ENCODE data around the gene CCT5.
A peak's percentile ranks its signal among the peaks of the same experiment; 100 is the strongest.
"Not testable (repeated sequence)": the region's sequence is repeated elsewhere in the genome, so short reads cannot be mapped to it uniquely, and the experiment has no call there.

Gene CCT5

DNA sequence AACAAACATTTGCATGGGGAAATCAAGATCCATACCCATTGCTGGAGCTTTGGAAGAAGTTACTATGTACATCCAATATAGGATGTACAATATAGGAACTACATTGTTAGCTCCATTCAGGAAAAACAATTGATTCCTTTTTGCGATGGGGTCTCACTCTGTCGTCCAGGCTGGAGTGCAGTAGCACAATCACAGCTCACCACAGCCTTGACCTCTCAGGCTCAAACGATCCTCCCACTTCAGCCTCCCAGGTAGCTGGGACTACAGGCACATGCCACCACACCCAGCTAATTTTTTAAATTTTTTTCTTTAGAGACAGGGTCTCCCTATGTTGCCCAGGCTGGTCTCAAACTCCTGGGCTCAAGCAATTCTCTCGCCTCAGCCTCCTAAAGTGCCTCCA is 2.9 kb upstream of the CCT5 start:
- DNase-seq, result not testable (repeated sequence)

DNA sequence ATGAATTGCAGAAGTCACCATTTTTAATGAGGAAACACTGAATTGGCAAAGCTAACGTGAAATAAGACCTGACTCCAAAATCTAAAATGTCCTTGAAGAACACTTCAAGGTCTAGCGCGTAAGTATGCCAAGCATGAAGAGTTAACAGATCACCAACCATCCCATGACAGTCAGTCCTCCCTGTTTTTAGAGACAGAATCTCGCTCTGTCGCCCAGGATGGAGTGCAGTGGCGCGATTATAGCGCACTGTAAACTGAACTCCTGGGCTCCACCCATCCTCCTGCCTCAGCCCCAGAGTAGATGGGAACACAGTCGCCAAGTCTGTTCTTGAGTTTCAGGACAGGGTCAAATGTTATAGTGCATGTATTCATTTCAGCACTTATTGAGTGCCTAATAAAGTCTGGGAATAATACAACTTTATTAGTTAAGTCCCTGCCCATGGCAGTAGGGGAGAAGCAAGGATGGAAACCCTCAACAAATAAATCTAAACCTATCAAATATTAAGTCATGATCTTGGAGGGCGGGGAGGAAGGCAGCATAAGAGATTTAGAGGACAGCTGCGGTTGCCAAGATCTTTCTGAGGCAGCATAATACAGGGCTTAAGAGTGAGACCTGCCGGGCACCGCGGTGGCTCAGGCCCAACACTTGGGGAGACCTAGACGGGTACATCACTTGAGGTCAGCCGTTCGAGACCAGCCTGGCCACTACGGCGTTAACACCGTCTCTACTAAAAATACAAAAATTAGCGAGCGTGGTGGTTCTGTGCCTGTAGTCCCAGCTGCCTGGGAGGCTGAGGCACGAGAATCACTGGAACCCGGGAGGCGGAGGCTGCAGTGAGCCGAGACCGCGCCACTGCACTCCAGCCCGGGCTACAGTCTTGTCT is 1.5 kb upstream of the CCT5 start:
- DNase-seq, result no peak

DNA sequence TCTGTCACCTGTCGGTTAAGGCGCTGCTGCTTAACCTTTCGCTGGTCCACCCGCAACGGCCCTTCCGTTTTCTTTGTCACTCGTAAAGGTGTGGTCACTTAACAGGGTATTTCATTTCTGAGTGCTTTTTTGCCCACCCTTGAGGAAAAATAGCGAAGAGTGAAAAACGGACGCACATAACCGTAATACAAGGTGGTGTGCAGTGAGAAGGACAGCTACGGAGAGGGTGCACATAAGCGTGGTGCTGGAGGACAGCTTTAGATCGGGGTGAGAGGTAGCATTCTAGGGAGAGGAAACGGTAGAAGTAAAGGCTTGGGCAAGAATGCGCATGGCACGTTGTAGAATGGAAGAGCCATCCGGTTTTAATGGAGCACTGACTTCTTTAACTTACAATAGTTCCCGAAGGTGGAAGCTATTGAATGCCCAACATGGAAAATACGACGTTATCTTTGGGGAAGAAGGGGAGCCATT is 761 bp downstream of the CCT5 start:
- peak; percentile 5 for DNase-seq

DNA sequence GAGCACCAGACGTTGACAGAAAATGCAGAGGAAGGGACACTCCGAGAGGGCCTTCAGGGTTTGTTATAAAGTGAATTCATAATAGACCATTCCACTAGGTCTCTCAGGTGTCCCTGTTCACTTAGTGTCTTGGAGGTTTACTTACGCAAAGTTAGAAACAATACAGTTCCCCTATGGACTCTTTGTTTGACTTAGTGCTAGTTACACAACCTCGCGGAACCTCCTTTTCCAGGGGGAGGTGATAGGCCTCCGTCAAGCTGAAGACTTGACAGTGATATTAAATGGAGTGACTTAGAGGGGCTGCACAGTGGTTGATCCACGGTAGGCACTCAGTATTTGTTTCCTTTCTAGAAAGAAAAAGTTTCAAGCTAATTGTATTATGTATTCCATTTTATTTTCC is 1.3 kb downstream of the CCT5 start:
- DNase-seq, result no peak

DNA sequence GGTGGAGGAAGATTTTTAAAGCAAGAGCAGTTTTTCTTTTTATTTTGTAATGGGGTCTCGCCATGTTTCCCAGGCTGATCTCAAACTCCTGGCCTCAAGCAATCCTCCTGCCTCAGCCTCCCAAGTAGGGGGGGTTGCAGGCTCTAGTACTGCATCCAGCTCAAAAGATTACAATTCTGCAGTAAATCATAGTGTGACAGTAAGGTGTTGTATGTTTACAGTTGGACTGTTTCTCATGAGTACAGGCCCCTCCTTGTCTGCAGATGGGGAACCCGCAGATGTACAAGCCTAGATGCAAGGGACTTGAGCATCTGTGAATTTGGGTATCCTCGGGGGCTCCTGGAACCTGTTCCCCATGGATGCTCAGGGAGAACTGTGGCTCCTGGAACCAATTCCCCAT is 3.3 kb downstream of the CCT5 start:
- DNase-seq, result no peak

DNA sequence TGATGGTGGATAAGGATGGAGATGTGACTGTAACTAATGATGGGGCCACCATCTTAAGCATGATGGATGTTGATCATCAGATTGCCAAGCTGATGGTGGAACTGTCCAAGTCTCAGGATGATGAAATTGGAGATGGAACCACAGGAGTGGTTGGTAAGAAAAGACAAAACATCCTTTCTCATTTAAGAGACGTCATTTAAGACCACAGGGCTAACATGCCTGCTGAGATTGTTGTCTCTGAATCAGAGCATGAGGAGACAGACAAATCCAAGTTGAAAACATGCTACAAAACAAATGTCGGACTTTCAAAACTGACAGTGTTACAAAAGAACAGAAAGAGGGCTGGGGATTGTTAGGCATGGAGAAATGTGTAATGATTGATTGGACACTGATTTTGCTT is 4.6 kb downstream of the CCT5 start:
- DNase-seq, result no peak

DNA sequence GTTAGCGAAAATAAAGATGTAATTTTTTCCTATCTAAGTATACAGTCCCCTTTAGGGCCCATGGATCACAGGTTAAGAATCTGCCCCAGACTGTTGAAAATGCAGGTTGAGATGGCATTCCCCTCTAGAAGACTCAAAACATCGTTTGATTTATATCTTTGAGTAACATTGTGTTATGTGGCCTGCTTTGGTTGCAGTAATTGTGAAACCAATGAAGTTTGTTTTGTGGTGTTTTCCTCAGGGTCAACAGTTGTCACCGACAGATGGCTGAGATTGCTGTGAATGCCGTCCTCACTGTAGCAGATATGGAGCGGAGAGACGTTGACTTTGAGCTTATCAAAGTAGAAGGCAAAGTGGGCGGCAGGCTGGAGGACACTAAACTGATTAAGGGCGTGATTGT is 7.8 kb downstream of the CCT5 start:
- no peak for DNase-seq

DNA sequence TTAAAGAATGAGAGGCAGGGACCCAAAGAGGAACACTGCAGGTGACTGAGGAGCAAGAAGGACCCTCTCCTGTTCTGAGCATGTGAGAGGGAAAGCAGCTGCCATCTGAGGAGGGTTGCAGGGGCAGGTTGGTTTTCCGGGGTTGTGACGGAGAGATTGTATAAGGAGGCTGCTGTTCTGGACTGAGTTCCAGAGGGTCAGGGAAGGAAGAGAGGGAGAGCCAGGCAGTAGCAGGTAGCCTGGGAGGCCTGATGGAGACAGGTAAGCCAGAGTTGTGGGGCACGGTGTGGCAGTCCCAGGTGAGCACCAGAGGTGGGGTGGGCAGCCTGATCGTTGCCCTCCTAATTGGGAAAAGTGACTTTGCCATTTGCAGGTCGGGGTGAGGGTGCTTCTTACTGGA is 9.8 kb downstream of the CCT5 start:
- DNase-seq, result no peak

DNA sequence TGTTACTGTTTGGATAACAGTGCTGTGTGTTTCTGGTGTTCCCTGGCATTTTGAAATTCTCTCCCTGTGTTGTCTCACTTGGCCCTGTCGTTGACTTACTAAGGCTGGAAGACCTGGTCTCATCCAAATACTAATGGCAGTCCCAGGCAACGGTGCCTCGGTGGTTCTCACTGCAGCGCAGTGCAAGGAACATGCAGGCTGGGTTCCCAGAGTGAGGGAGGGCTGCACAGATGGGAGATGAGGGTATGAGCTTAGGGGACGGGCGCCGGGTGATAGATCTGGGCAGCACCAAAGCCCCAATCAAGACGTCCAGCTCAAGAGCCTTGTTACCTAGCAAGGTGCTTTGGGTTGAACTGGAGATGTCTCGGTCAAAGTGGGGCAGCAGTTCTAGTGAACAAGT is 11.0 kb downstream of the CCT5 start:
- DNase-seq, result no peak

DNA sequence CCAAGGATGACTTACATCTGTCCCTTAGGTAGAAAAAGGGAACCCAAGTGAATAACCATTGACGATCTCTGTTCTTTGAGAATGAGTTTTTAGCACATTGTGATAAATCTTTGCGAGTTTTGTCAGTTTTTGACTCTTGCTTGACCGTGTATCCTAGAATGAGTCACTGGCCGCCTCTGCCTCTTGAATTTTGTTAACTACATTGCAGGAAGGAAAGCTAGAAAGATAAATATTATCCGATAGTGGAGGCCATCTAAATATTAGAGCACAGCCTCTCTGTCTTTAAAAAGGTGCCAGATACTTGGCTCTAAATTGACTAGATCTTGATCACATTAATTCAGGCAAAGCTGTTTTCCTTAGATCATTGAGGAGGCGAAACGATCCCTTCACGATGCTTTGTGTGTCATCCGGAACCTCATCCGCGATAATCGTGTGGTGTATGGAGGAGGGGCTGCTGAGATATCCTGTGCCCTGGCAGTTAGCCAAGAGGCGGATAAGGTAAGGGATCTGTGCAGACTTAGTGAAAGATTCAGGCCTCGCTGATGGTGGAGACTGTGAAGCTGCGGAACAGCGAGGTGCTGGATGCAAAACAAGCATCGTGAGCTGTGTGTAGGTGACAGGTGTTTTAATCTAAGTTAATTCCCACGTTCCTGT is 12.2 kb downstream of the CCT5 start:
- no peak for DNase-seq

DNA sequence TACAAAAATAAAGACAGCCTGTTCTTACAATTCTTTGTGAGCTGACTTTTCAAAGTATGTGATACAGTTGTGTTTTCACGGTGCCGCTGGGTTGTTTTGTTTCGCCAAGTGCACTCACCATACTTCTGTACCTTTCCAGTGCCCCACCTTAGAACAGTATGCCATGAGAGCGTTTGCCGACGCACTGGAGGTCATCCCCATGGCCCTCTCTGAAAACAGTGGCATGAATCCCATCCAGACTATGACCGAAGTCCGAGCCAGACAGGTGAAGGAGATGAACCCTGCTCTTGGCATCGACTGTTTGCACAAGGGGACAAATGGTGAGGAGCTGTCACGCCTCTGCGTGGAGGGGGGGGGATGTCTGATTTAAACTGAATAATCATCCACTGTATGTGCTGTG is 12.9 kb downstream of the CCT5 start:
- no peak for DNase-seq

DNA sequence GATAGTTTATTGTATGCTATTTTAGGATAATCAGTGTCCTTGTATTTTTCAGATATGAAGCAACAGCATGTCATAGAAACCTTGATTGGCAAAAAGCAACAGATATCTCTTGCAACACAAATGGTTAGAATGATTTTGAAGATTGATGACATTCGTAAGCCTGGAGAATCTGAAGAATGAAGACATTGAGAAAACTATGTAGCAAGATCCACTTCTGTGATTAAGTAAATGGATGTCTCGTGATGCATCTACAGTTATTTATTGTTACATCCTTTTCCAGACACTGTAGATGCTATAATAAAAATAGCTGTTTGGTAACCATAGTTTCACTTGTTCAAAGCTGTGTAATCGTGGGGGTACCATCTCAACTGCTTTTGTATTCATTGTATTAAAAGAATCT is 14.5 kb downstream of the CCT5 start:
- no peak for DNase-seq

DNA sequence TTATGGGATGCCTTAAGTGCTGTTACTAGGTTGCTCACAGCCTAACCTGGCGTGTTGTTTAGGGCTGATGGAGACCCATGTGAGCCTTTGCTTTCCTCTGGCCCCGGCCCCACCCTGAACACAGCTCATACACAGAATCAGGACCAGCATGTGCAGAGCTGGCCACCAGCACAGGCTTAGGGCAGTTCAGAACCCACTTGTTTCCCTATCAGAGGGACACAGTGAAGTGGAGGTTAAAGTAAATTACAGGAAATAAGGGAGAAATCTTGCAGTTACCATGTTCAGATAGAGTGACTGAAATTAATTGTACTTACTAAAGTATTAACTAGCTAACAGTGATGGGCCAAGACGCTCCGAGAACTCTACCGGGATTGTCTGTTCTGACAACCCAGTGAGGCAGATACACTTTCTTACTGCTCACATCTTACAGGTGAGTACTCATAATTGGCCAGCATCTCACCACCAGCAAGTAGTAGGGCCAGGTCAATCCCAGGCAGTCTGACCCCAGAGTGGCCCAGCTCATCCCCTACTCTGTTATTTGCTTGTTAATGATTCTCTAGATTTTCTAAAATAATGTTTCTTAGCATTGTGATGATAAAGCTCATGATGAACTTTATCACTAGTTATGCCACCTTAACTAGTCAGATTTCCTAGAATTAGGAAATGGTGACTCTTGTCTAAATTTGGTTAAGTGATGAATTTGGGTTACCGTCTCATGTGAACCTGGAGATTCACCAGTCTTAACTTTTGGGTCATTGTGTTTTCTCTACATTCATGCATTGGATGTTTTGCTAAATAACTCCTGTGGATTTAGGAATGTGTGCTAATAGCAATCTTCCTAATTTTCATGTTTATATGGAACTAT is 15.4 kb downstream of the CCT5 start:
- no peak for DNase-seq

DNA sequence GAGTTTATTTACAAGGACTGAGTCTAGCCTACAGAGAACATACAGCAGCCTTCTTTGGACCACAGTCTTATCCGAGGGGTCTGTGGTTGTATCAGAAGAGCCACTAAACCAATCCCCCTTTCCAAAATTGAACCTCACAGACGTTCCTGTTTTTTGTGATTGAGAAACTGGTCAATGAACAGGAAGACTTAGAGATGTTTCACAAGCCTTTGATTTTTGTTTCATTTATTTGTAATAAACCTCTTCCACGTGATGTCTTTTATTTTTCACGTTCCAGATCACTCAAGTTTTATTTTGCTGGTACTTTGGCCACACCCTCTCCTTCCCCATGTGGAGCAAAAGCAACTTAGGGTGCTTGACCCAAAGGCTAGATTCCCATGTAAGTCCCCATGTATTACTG is 16.1 kb downstream of the CCT5 start:
- no peak for DNase-seq

DNA sequence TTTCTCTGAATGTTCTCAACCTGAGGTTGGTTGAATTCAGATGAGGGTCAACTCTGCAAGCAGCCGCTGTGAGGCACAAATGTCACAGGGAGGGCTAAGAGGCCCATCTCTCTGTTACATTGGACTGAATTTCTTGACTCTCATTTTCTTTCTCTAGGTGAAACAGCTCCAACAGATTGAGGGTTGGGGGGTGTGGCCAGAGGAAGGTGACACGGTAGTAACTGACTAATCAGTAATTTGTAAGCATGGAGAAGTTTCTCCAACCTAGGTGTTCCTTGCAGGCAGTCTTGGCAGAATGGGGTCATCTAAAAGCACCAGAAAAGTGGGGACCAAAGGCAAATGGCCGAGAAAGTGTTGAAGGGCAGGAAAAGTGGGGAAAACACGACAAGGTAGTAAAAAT is 16.8 kb downstream of the CCT5 start:
- no peak for DNase-seq

DNA sequence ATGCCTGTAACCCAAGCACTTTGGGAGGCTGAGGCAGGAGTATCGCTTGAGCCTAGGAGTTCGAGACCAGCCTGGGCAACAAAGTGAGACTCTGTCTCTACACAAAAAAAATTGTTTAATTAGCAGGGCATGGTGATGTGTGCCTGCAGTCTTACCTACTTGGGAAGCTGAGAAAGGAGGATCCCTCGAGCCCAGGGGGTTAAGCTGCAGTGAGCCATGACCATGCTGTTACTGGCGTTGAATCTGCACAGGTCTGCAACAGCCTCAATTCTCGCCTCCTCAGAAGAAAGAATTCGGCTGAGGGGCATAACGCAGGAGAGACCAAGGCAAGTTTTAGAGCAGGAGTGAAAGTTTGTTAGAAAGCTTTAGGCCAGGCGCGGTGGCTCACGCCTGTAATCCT is 18.0 kb downstream of the CCT5 start:
- DNase-seq, result no peak

DNA sequence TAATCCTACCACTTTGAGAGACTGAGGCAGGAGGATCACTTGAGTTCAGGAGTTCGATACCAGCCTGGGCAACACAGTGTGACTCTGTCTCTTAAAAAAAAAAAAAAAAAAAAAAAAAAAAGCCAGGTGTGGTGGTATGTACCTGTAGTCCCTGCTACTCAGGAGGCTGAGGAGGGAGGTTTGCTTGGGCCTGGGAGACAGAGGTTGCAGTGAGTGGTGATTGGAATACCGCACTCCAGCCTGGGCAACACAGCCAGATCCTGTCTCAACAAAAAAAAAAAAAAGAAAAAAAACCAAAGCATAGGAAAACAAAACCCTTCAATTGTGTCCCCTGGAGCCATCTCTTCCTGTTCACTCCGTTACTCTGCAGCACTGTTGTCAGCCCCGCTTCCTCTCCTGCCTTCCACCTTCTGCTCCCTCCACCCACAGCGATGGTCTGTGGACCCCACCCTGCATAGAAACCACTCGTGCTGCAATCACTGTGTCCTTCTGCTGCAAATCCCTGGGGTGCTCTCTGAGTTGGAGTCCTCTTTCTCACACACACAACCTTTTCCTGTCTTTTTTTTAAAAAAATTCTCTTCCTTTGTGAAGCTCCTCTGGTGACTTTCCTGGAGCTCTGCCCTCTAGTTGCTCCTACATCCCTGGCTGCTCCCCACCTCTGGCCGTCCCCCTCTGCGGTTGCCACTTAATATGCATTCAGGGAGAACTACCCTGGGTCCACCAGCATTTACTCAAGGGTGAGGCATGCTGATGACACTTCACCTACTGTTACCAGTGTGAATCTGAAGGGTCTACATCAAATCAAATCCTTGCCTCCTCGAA is 22.2 kb downstream of the CCT5 start:
- no peak for DNase-seq

DNA sequence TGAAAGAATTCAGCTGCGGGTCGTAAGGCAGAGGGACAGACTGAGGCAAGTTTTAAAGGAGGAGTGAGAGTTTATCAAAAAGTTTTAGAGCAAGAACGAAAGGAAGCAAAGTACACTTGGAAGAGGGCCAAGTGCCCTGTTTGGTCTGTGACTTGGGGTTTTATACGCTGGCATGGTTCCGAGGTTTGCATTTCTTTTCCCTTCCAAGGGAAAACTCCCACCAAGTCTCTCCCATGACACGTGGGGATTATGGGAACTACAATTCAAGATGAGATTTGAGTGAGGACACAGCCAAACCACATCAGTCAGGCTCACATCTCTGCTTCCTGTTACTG is 22.8 kb downstream of the CCT5 start:
- not testable (repeated sequence) for DNase-seq

DNA sequence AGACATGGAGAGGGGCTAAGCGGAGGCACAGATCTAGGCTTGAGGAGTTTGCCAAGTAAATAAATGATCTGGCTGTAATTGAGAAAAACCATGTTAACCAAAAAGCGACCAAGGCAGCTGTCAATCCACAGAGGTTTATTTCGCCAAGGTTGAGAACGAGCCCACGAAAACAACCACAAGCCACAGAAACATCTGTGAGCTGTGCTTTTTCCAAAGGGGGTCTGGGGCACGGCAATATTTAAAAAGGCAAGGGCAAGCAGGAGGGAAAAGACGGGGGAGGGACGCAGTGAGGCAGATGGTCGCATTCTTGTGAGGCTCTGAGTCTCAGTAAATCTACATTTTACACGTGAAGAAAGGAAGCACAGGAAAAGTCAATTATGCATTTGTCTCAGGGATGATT is 25.4 kb downstream of the CCT5 start:
- no peak for DNase-seq

DNA sequence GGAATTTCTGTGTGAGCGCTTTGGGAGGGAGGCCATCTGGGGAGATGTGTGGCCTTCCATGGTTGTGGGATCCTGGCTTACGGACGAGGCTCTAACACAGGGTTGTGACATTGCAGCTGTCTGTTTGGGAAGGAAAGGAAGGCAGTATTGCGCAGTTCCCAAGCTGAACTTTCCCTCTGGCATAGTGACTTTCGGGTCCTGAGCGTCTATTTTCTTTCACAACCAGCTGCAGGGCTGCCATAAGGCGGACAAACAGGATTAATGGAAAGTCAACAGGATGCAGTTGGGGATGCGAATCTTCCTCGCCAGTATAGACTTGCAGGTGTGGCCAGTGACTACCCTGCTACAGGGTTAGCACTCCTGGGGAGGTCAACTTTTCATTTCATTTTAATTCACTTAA is 25.9 kb downstream of the CCT5 start:
- DNase-seq, result no peak

DNA sequence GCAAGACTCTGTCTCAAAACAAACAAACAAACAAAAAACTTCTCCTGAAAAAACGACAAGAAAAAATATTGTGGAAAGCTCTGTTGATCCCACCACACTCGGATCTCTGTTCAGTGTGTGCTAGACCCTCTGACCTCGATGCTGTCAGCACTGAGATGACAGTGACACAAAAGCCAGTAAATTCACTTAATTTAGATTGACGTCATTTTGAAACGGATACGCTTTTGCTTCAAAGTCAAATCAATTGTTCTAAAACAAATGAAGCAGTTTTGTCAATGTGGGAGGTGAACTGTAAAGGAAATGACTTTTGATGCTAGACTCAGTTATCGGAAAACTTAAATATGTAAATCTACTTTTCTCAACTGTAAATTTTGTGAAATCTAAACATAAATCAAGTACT is 26.6 kb downstream of the CCT5 start:
- DNase-seq, result no peak

DNA sequence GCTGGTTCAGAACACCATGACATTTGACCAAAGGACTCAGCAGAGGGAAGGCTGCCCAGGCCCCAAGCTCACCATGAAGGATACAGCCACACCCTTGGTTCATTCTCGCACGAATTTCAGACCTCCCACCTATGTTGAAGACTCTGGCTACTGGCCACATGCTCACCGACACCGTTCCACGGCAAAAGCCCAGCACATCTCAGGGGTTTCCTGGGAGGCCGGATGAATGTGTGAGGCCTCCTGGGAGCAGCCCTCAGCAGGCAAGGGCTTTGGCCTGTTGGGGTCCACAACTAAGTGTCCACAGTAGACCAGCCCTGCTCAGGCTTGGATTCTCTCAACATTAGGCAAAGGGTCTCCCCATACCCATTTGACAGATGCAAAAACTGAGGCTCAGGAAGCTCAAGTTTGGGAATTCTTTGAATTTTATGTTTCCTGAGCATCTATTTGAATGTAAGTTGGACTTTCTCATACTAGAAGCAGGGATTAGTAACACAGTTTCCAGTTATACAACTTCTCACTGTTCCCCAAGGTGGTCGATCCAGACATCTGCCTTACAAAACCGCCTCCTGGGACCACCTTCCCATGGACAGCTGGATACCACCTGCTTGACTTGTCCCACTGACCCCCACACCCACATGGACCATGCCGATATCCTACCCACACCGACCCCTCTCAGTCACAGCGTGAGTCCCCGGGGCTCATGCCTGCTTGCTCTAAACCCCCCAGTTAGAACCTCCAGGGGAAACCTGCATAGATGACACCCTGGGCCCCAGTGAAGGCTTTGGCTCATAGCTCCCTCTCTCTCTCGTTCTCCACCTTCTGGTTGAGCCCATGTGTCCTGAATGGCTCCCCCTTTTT is 27.9 kb downstream of the CCT5 start:
- no peak for DNase-seq

All from CD4-positive, alpha-beta T cell treated with Interleukin-4 for 4 hours (primary cell).